ENCODE measurements around the gene RETNLB.

GRCh38 chr3:108713009-108713516 lies 44.1 kb downstream of the RETNLB start:
- TF ChIP-seq ELF4 (IDR thresholded peaks at IDR 0.05) (no peak), CTBP1 (IDR thresholded peaks at IDR 0.05; ENCODE audit: borderline replicate concordance) (no peak), FOXM1 (IDR thresholded peaks at IDR 0.05; ENCODE audit: borderline replicate concordance) (no peak), NFRKB (IDR thresholded peaks at IDR 0.05) (no peak), L3MBTL2 (conservative IDR thresholded peaks at IDR 0.05) (no peak)
